Astrocyte (in vitro differentiated cells and primary cell): ENCODE measurements around the gene ERICH6. TPM values are rescaled to one million over a fixed set of nuclear protein-coding genes. Genes with fewer than 3 reads are reported as not detected.

Experiments used
- DNase-seq: peaks from one replicate; pipeline ENCODE4 v3.0.0-alpha.2; 2010; ENCODE audit warnings: low read depth
- FAIRE-seq: peaks from 2 replicates; lab custom pipeline; 2011; peaks lifted over from hg19 to GRCh38; lab: Jason Lieb, UNC
- H2AFZ ChIP-seq: 2 replicates; pipeline ENCODE4 v1.6.0; 2012; ENCODE audit warnings: low read depth, low read length, inconsistent platforms
- H3K27ac ChIP-seq: 2 replicates; pipeline ENCODE4 v1.5.1; 2011; ENCODE audit warnings: low read depth, low read length, inconsistent platforms
- H3K27me3 ChIP-seq: 2 replicates; pipeline ENCODE4 v1.6.0; 2011; ENCODE audit warnings: low read length, inconsistent platforms; ENCODE audit not compliant: insufficient read depth
- H3K36me3 ChIP-seq: 2 replicates; pipeline ENCODE4 v1.5.1; 2011; ENCODE audit warnings: low read length, inconsistent platforms; ENCODE audit not compliant: insufficient read depth
- H3K4me1 ChIP-seq: 2 replicates; pipeline ENCODE4 v1.5.1; 2011; ENCODE audit warnings: low read length, inconsistent platforms; ENCODE audit not compliant: insufficient read depth
- H3K4me2 ChIP-seq: 2 replicates; pipeline ENCODE4 v1.6.0; 2012; ENCODE audit warnings: low read length, inconsistent platforms
- H3K4me3 ChIP-seq: 2 replicates; pipeline ENCODE4 v1.5.1; 2011; ENCODE audit warnings: low read depth, mild to moderate bottlenecking, low read length, inconsistent platforms; ENCODE audit not compliant: insufficient read depth
- H3K79me2 ChIP-seq: 2 replicates; pipeline ENCODE4 v1.6.0; 2012; ENCODE audit warnings: mild to moderate bottlenecking, low read length, inconsistent platforms; ENCODE audit not compliant: insufficient read depth
- H3K9ac ChIP-seq: 2 replicates; pipeline ENCODE4 v1.6.0; 2012; ENCODE audit warnings: mild to moderate bottlenecking, low read length, inconsistent platforms
- H3K9me3 ChIP-seq: 2 replicates; pipeline ENCODE4 v1.5.1; 2012; ENCODE audit warnings: low read depth, mild to moderate bottlenecking, low read length, inconsistent platforms; ENCODE audit not compliant: insufficient read depth
- H4K20me1 ChIP-seq: 2 replicates; pipeline ENCODE4 v1.6.0; 2012; ENCODE audit warnings: low read length, inconsistent platforms; ENCODE audit not compliant: insufficient read depth
- H3K27ac Mint-ChIP-seq: one replicate; pipeline ENCODE4 v1.8.0; 2021; ENCODE audit warnings: mild to moderate bottlenecking, mixed read lengths; ENCODE audit not compliant: unreplicated experiment
- H3K27me3 Mint-ChIP-seq: one replicate; pipeline ENCODE4 v1.8.0; 2021; ENCODE audit warnings: low read depth, mixed read lengths; ENCODE audit not compliant: unreplicated experiment
- H3K36me3 Mint-ChIP-seq: one replicate; pipeline ENCODE4 v1.8.0; 2021; ENCODE audit warnings: low read depth, mixed read lengths; ENCODE audit not compliant: unreplicated experiment
- H3K4me1 Mint-ChIP-seq: one replicate; pipeline ENCODE4 v1.8.0; 2021; ENCODE audit warnings: low read depth, mixed read lengths; ENCODE audit not compliant: unreplicated experiment
- H3K4me3 Mint-ChIP-seq: one replicate; pipeline ENCODE4 v1.8.0; 2021; ENCODE audit warnings: mild to moderate bottlenecking, moderate library complexity, mixed read lengths; ENCODE audit not compliant: unreplicated experiment
- H3K9me3 Mint-ChIP-seq: one replicate; pipeline ENCODE4 v1.8.0; 2021; ENCODE audit warnings: mild to moderate bottlenecking, mixed read lengths; ENCODE audit not compliant: unreplicated experiment
- EZH2 ChIP-seq: IDR thresholded peaks from 2 replicates; pipeline ENCODE4 v1.6.1; 2012; ENCODE audit warnings: mild to moderate bottlenecking, low read length, inconsistent platforms; ENCODE audit not compliant: insufficient read depth
- total RNA-seq: library from RNA; stranded (reverse); gene quantifications from 2 replicates; pipeline ENCODE4 v1.2.1, GENCODE V29; 2021
- TF ChIP-seq, protein P1 (sequence below): IDR thresholded peaks from 2 replicates; pipeline ENCODE4 v1.5.1; 2011; ENCODE audit warnings: low read depth, mild to moderate bottlenecking, inconsistent platforms, low read length, moderate library complexity; ENCODE audit not compliant: insufficient read depth

The ERICH6 gene
- total RNA-seq, 1 donor from 2014 or later = 0.09 TPM

DNA sequence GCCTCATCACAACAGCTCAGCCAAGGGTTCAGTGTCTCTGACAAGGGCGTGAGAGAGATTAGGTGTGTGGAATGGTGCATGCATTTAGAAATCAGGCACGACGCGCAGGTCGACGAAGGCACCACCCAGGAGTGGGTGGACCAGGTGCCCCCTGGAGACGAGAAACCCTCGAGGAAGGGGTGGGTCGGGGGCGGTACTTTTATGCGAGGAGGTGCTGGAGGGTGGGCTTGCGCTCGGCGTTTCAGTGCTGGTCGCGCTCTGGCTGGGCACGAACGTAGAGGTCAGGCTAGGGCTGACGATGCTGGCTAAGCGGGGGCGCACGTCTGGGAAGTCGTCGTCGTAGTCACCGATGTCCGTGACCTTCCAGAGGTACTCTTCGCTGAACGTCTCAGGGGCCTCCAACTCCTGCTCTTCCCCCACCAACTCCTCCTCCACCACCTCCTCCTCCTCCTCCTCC lies 393 bp downstream of the ERICH6 start:
- no peak for FAIRE-seq
- no peaks in the 10 kb centered on the region for H3K27me3 Mint-ChIP-seq
- peak overlapping the region; percentile 68 for H3K27ac ChIP-seq

DNA sequence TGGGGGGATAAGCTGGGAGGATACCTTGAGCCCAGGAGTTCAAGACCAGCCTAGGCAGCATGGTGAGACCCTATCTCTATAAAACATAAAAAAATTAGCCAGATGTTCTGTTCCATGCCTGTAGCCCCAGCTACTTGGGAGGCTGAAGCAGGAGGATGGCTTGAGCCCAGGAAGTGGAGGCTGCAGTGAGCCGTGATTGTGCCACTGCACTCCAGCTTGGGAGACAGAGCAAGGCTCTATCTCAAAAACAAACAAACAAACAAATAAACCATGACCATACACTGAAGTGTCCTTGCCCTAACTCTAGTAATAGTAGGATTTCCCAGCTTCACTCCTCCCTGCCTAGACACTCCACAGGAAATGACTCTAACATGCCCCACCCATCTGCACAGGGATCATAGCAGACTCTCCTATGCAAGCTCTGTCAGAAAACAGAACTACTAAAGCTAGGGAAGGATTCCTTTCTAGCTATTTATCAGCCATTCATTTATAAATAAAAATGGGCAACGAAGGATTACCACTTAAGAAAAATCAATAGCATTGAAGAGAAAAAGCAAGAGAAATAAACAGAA lies 4.6 kb downstream of the ERICH6 start:
- H3K27me3 ChIP-seq = no peaks in the 10 kb centered on the region
- peaks cover 5% of the 10 kb centered on the region for H3K9me3 Mint-ChIP-seq
- FAIRE-seq (no peak), DNase-seq (peak; percentile 22)
- H2AFZ ChIP-seq = peak overlapping the region; percentile 37
- no peaks in the 10 kb centered on the region for H3K79me2 ChIP-seq
- H3K36me3 ChIP-seq = no peaks in the 10 kb centered on the region
- no peaks in the 10 kb centered on the region for H3K9me3 ChIP-seq
- no peaks in the 10 kb centered on the region for H4K20me1 ChIP-seq
- no peak overlapping the region for H3K4me3 ChIP-seq
- no peak overlapping the region for H3K4me3 Mint-ChIP-seq
- TF ChIP-seq EZH2 = no peak
- TF ChIP-seq, protein P1, sequence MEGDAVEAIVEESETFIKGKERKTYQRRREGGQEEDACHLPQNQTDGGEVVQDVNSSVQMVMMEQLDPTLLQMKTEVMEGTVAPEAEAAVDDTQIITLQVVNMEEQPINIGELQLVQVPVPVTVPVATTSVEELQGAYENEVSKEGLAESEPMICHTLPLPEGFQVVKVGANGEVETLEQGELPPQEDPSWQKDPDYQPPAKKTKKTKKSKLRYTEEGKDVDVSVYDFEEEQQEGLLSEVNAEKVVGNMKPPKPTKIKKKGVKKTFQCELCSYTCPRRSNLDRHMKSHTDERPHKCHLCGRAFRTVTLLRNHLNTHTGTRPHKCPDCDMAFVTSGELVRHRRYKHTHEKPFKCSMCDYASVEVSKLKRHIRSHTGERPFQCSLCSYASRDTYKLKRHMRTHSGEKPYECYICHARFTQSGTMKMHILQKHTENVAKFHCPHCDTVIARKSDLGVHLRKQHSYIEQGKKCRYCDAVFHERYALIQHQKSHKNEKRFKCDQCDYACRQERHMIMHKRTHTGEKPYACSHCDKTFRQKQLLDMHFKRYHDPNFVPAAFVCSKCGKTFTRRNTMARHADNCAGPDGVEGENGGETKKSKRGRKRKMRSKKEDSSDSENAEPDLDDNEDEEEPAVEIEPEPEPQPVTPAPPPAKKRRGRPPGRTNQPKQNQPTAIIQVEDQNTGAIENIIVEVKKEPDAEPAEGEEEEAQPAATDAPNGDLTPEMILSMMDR = no peak
- peaks cover 8% of the 10 kb centered on the region for H3K4me1 ChIP-seq
- no peaks in the 10 kb centered on the region for H3K27me3 Mint-ChIP-seq
- peak overlapping the region; percentile 28 for H3K4me2 ChIP-seq
- H3K27ac ChIP-seq = peak overlapping the region; percentile 5
- peak overlapping the region; percentile 1 for H3K9ac ChIP-seq
- peaks cover 13% of the 10 kb centered on the region for H3K4me1 Mint-ChIP-seq
- no peak overlapping the region for H3K27ac Mint-ChIP-seq
- H3K36me3 Mint-ChIP-seq = no peaks in the 10 kb centered on the region

More for the DNA sequence above, 393 bp downstream of the ERICH6 start:
- no peaks in the 10 kb centered on the region for H3K9me3 ChIP-seq
- H3K79me2 ChIP-seq = no peaks in the 10 kb centered on the region
- H3K4me1 ChIP-seq = peaks cover 12% of the 10 kb centered on the region
- no peaks in the 10 kb centered on the region for H3K27me3 ChIP-seq
- H3K36me3 ChIP-seq = no peaks in the 10 kb centered on the region
- no peaks in the 10 kb centered on the region for H4K20me1 ChIP-seq
- H3K36me3 Mint-ChIP-seq = peaks cover 3% of the 10 kb centered on the region
- H3K9me3 Mint-ChIP-seq = no peaks in the 10 kb centered on the region
- H2AFZ ChIP-seq = peak overlapping the region; percentile 94
- no peak overlapping the region for H3K27ac Mint-ChIP-seq
- H3K4me3 Mint-ChIP-seq = peak overlapping the region; percentile 93
- H3K4me3 ChIP-seq = peak overlapping the region; percentile 76
- H3K4me2 ChIP-seq = peak overlapping the region; percentile 91
- peaks cover 4% of the 10 kb centered on the region for H3K4me1 Mint-ChIP-seq
- no peak for DNase-seq
- peak overlapping the region; percentile 92 for H3K9ac ChIP-seq
- no peak for TF ChIP-seq EZH2
- TF ChIP-seq, protein P1 = no peak

DNA sequence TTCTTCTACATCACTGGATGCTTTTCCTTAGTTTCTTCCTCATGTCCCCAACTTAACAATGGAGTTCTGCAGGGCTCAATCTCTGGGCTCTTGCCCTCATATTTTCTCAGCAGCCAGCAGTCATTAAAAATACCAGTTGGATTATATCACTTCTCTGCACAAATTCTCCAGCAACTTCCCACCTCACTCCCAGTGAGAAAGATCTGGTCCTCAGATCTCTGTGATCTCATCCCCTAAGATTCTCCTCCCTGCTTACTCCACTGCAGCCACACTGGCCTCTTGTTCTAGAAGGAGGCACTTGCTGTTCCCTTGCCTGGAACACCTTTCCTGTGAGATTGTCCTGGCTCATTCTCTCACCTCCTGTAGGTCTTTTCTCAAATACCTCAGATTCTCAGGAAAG lies 6.1 kb downstream of the ERICH6 start:
- Histone ChIP-seq H3K4me3 (no peak overlapping the region), H4K20me1 (no peaks in the 10 kb centered on the region), H3K9ac (no peak overlapping the region), H3K27ac (no peak overlapping the region), H3K4me1 (peaks cover 3% of the 10 kb centered on the region), H3K9me3 (peaks cover 3% of the 10 kb centered on the region), H3K36me3 (no peaks in the 10 kb centered on the region), H3K79me2 (no peaks in the 10 kb centered on the region), H3K4me2 (no peak overlapping the region), H3K27me3 (no peaks in the 10 kb centered on the region), H2AFZ (peak overlapping the region; percentile 55)
- no peaks in the 10 kb centered on the region for H3K27me3 Mint-ChIP-seq
- no peak for FAIRE-seq
- peak overlapping the region; percentile 43 for H3K27ac Mint-ChIP-seq
- TF ChIP-seq, protein P1 = no peak
- TF ChIP-seq EZH2 = no peak
- DNase-seq = peak; percentile 29
- H3K4me3 Mint-ChIP-seq = no peak overlapping the region
- H3K9me3 Mint-ChIP-seq = peaks cover 11% of the 10 kb centered on the region
- H3K36me3 Mint-ChIP-seq = no peaks in the 10 kb centered on the region
- peaks cover 13% of the 10 kb centered on the region for H3K4me1 Mint-ChIP-seq
